ENCODE results near the gene MYO7A. TPM values are rescaled to one million over a fixed set of nuclear protein-coding genes. Genes with fewer than 3 reads are reported as not detected.

MYO7A gene
- total and polyA plus RNA-seq, 2 of the 8 experiments (the other 6 are each of a cell fraction or from before 2014, with no cell fraction given), result 1.5 to 1.9 TPM

- no peak for TF ChIP-seq CHD7 (IDR thresholded peaks at IDR 0.05; ENCODE audit: insufficient replicate concordance, low read length)
- TF ChIP-seq CBX8 (IDR thresholded peaks at IDR 0.05; ENCODE audit: borderline replicate concordance, low read depth, low read length), result no peak
- no peak for TF ChIP-seq RNF2 (IDR thresholded peaks at IDR 0.05; ENCODE audit: borderline replicate concordance, low read depth, low read length, missing control alignments, poor library complexity, severe bottlenecking)
- TF ChIP-seq NRF1 (IDR thresholded peaks at IDR 0.05; ENCODE audit: low read depth, low read length), result no peak
- TF ChIP-seq HDAC6 (IDR thresholded peaks at IDR 0.05; ENCODE audit: low read depth, low read length), result no peak
- TF ChIP-seq RBBP5 (IDR thresholded peaks at IDR 0.05; ENCODE audit: borderline replicate concordance, low read depth, low read length), result no peak
Observed at GRCh38 chr11:77166021-77166420, 38.0 kb downstream of the MYO7A start (continued).
